ENCODE results near the gene GMPPB.

The GMPPB gene

DNA sequence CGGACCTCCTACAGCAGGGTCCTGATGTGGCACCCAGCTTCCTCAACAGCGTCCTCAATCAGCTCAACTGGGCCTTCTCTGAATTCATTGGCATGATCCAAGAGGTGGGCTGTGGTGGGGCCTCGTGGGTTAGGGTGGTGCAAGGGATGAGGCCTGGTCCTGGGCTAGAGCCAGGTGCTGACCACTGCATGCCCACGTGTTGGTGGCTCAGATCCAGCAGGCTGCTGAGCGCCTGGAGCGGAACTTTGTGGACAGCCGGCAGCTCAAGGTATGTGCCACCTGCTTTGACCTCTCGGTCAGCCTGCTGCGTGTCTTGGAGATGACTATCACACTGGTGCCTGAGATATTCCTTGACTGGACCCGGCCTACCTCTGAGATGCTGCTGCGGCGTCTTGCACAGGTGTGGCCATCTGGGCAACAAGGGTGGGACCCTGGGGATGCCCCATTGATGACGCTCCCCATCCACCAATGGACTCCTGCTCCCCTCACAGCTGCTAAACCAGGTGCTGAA is 8.1 kb downstream of the GMPPB start:
- Histone ChIP-seq H3K4me3 (ENCODE audit: insufficient read depth, low read length, poor library complexity, severe bottlenecking) (no peak overlapping the region), H3K9me2 (replicated peaks; ENCODE audit: insufficient read depth, low read length) (no peaks in the 10 kb centered on the region), H3F3A (ENCODE audit: insufficient read depth) (0 out of 2 replicates have a peak, but pooled peaks cover 4% of the 10 kb centered on the region), H3K27ac (ENCODE audit: low read depth, low read length) (no peak overlapping the region), H3K4me2 (ENCODE audit: low read depth, low read length, poor library complexity, severe bottlenecking) (no peak overlapping the region), H4K20me1 (ENCODE audit: low read depth, low read length) (no peaks in the 10 kb centered on the region), H3K9me3 (ENCODE audit: insufficient read depth, low read length) (no peaks in the 10 kb centered on the region), H3K36me3 (ENCODE audit: low read length) (no peaks in the 10 kb centered on the region), H2AFZ (ENCODE audit: low read depth, low read length, severe bottlenecking) (no peak overlapping the region), H3K79me2 (ENCODE audit: insufficient read depth, low read length) (no peaks in the 10 kb centered on the region), H3K9ac (ENCODE audit: low read length) (no peak overlapping the region), H3K27me3 (ENCODE audit: low read length) (no peaks in the 10 kb centered on the region)
- TF ChIP-seq, protein P1, sequence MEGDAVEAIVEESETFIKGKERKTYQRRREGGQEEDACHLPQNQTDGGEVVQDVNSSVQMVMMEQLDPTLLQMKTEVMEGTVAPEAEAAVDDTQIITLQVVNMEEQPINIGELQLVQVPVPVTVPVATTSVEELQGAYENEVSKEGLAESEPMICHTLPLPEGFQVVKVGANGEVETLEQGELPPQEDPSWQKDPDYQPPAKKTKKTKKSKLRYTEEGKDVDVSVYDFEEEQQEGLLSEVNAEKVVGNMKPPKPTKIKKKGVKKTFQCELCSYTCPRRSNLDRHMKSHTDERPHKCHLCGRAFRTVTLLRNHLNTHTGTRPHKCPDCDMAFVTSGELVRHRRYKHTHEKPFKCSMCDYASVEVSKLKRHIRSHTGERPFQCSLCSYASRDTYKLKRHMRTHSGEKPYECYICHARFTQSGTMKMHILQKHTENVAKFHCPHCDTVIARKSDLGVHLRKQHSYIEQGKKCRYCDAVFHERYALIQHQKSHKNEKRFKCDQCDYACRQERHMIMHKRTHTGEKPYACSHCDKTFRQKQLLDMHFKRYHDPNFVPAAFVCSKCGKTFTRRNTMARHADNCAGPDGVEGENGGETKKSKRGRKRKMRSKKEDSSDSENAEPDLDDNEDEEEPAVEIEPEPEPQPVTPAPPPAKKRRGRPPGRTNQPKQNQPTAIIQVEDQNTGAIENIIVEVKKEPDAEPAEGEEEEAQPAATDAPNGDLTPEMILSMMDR (IDR thresholded peaks at IDR 0.05; ENCODE audit: insufficient read depth, low read length, poor library complexity, severe bottlenecking), result no peak
- no peak for TF ChIP-seq EZH2phosphoT487 (conservative IDR thresholded peaks at IDR 0.05; ENCODE audit: low read length)

DNA sequence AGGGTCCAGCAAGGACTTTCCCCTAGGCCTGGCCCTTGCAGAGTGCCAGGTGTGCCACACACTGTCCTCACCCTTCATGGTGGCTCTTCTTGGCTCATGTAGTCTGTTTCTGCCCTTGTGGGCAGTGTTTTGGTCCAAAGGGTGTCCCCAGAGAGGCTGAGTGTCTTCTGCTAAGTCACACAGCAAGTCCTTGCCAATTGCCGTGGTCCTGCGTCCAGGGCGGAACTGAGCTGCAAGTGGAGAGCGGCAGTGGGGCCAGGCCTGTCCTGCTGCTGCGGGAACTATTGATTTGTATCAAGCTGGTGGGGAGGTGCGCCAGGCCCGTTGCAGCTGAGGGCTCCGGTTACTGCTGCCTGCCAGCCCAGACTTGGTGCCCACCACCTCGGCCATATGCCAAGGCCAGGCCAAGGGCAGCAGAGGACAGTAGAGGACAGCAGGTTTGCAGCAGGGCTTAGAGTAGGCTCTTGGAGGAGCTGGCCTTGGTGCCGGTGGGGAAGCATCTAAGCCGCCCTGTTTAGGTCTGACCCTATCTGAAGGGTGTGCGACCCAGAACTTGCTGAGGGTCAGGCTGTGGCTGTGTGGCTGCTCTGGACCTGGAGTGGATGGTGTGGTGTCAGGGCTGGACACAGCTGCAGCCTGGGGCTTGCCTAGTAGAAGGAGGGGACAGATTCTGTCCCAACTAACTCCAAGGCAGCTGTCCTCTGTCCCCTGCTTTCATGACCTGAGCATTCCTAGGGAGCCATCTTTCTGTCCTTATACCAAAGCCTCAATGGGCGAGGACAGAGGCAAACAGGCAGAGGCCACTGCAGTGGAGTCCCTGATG is 8.8 kb downstream of the GMPPB start:
- Histone ChIP-seq H3K4me3 (ENCODE audit: insufficient read depth, low read length, poor library complexity, severe bottlenecking) (no peak overlapping the region), H2AFZ (ENCODE audit: low read depth, low read length, severe bottlenecking) (no peak overlapping the region), H3K27me3 (ENCODE audit: low read length) (no peaks in the 10 kb centered on the region), H4K20me1 (ENCODE audit: low read depth, low read length) (no peaks in the 10 kb centered on the region), H3K9me3 (ENCODE audit: insufficient read depth, low read length) (no peaks in the 10 kb centered on the region), H3K9me2 (replicated peaks; ENCODE audit: insufficient read depth, low read length) (no peaks in the 10 kb centered on the region), H3K4me2 (ENCODE audit: low read depth, low read length, poor library complexity, severe bottlenecking) (no peak overlapping the region), H3K36me3 (ENCODE audit: low read length) (no peaks in the 10 kb centered on the region), H3K9ac (ENCODE audit: low read length) (no peak overlapping the region), H3K79me2 (ENCODE audit: insufficient read depth, low read length) (no peaks in the 10 kb centered on the region), H3K27ac (ENCODE audit: low read depth, low read length) (no peak overlapping the region), H3F3A (ENCODE audit: insufficient read depth) (no peaks in the 10 kb centered on the region)
- TF ChIP-seq, protein P1 (IDR thresholded peaks at IDR 0.05; ENCODE audit: insufficient read depth, low read length, poor library complexity, severe bottlenecking), result no peak
- no peak for TF ChIP-seq EZH2phosphoT487 (conservative IDR thresholded peaks at IDR 0.05; ENCODE audit: low read length)

DNA sequence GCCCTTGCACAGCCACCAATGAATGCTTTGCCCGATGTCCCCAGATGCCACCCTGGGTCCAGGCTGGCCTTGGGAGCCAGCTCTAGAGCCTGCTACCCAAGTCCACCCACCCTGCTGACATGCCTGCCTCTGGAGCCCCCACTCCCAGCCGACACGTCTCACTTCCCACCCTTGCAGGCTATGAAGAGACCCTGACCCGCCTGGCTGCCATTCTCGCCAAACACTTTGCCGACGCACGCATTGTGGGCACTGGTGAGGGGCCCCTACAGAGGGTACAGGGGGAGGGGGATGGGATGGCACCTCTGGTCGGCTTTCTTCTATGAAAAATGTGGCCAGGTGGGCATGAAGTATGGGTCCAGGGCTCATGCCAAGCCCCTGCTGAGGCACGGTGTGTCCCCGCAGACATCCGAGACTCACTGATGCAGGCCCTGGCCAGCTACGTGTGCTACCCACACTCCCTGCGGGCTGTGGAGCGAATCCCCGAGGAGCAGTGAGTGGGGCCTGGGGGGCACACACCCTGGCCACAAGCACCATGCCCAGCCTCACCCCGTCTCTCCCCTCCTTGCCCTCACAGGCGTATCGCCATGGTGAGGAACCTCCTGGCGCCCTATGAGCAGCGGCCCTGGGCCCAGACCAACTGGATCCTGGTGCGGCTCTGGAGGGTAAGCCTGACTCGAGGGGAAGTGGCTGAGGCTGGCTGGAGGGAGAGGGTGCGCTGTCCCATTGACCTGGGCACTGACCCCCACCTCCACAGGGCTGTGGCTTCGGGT is 10.2 kb downstream of the GMPPB start:
- H2AFZ ChIP-seq (ENCODE audit: low read depth, low read length, severe bottlenecking), result no peak overlapping the region
- H3F3A ChIP-seq (ENCODE audit: insufficient read depth), result no peaks in the 10 kb centered on the region
- no peaks in the 10 kb centered on the region for H3K9me2 ChIP-seq (replicated peaks; ENCODE audit: insufficient read depth, low read length)
- no peak for TF ChIP-seq EZH2phosphoT487 (conservative IDR thresholded peaks at IDR 0.05; ENCODE audit: low read length)
- TF ChIP-seq, protein P1 (IDR thresholded peaks at IDR 0.05; ENCODE audit: insufficient read depth, low read length, poor library complexity, severe bottlenecking), result no peak
- H3K9me3 ChIP-seq (ENCODE audit: insufficient read depth, low read length), result no peaks in the 10 kb centered on the region
- H4K20me1 ChIP-seq (ENCODE audit: low read depth, low read length), result no peaks in the 10 kb centered on the region
- no peak overlapping the region for H3K27ac ChIP-seq (ENCODE audit: low read depth, low read length)
- H3K27me3 ChIP-seq (ENCODE audit: low read length), result no peaks in the 10 kb centered on the region
- no peak overlapping the region for H3K4me3 ChIP-seq (ENCODE audit: insufficient read depth, low read length, poor library complexity, severe bottlenecking)
- no peaks in the 10 kb centered on the region for H3K36me3 ChIP-seq (ENCODE audit: low read length)
- no peak overlapping the region for H3K9ac ChIP-seq (ENCODE audit: low read length)
- no peaks in the 10 kb centered on the region for H3K79me2 ChIP-seq (ENCODE audit: insufficient read depth, low read length)
- H3K4me2 ChIP-seq (ENCODE audit: low read depth, low read length, poor library complexity, severe bottlenecking), result no peak overlapping the region

Data from SU-DHL-6 (cell line).